K562 (cell line): Measurements from ENCODE around the gene FERMT3. TPM values are rescaled to one million over a fixed set of nuclear protein-coding genes. Genes with fewer than 3 reads are reported as not detected.
A peak's percentile ranks its signal among the peaks of the same experiment; 100 is the strongest.

Experiments used
- ARID3A ChIP-seq: IDR thresholded peaks from 2 replicates; pipeline ENCODE4 v1.6.1; 2012; ENCODE audit warnings: low read depth, low read length, improper control_type of control experiment, borderline replicate concordance
- BMI1 ChIP-seq: fragments of 150-350 bp; IDR thresholded peaks from 2 replicates; pipeline ENCODE4 v1.6.1; 2014; ENCODE audit warnings: low read length
- CBX1 ChIP-seq: sonication (generic); IDR thresholded peaks from 2 replicates; pipeline ENCODE4 v1.6.1; 2016; ENCODE audit warnings: antibody characterized with exemption, low read depth, mild to moderate bottlenecking
- HDGF ChIP-seq: fragments of 450-650 bp; IDR thresholded peaks from 2 replicates; pipeline ENCODE4 v1.6.1; 2016
- MGA ChIP-seq: fragments of 450-650 bp; IDR thresholded peaks from 2 replicates; pipeline ENCODE4 v1.6.1; 2016; ENCODE audit warnings: mild to moderate bottlenecking, moderate library complexity
- RBBP5 ChIP-seq: fragments of 200-600 bp; sonication (generic); IDR thresholded peaks from 2 replicates; pipeline ENCODE4 v1.6.1; 2012; ENCODE audit warnings: borderline replicate concordance, mild to moderate bottlenecking, low read length, control low read depth, inconsistent platforms; ENCODE audit not compliant: insufficient read depth, poor library complexity, severe bottlenecking
- SLC30A9 ChIP-seq: fragments of 250-450 bp; sonication (Bioruptor Pico); IDR thresholded peaks from 2 replicates; pipeline ENCODE4 v1.8.0; 2022; ENCODE audit warnings: mild to moderate bottlenecking, moderate library complexity
- TAF7 ChIP-seq: fragments of 450-650 bp; IDR thresholded peaks from 2 replicates; pipeline ENCODE4 v1.6.1; 2016; ENCODE audit warnings: missing genetic modification characterization, missing compliant biosample characterization
- TAL1 ChIP-seq: fragments of 450-650 bp; IDR thresholded peaks from 2 replicates; pipeline ENCODE4 v1.6.1; 2016; ENCODE audit warnings: mild to moderate bottlenecking
- TOE1 ChIP-seq, 2 experiments: fragments of 450-650 bp in 1 of 2; sonication (generic) in 1 of 2; formaldehyde crosslinking in 1 of 2; IDR thresholded peaks; 2 replicates each; pipeline versions ENCODE4 v1.7.1 to v1.8.0; 2016 to 2022; ENCODE audit warnings: borderline replicate concordance in 2 of 2, mild to moderate bottlenecking in 2 of 2, antibody characterized with exemption in 1 of 2, inconsistent platforms in 1 of 2, low read depth in 1 of 2, missing genetic modification reagents in 1 of 2, moderate library complexity in 1 of 2
- ZNF146 ChIP-seq: IDR thresholded peaks from one replicate; pipeline ENCODE4 v1.6.1; 2018; ENCODE audit warnings: missing compliant biosample characterization; ENCODE audit not compliant: unreplicated experiment
- polyA plus RNA-seq, 8 experiments: library from polyadenylated mRNA; depleted of rRNA in 4 of 8; stranded (reverse) in 5 of 8; unstranded in 3 of 8; fragments of >200 nt; fragmentation: Nextera tagmentation in 2 of 8; fragmentation: Illumina TruSeq in 1 of 8; extraction: Ambion mirVana in 2 of 8; extraction: Trizol in 1 of 8; gene quantifications; 2 replicates each; pipeline versions ENCODE4 v1.2.1 to v1.2.3, GENCODE V29; 2011 to 2014; ENCODE audit warnings: inconsistent platforms in 1 of 8, missing spikeins in 1 of 8
- total RNA-seq, 7 experiments: library from RNA; depleted of rRNA in 6 of 7; stranded (reverse); fragments of >200 nt in 6 of 7; fragmentation: Illumina TruSeq in 2 of 7; extraction: Trizol in 2 of 7; gene quantifications; 2 replicates each; pipeline versions ENCODE4 v1.2.1 to v1.2.3, GENCODE V29; 2011 to 2021; ENCODE audit warnings: low replicate concordance in 1 of 7

The FERMT3 gene
- total and polyA plus RNA-seq, 9 of the 15 experiments (the other 6 are each of a cell fraction or from before 2014, with no cell fraction given) = 3.2 to 275 (median 79.7) TPM

GRCh38 chr11:64165842-64166635 is 40.5 kb upstream of the FERMT3 start, which contains the start of gene MACROD1 (continued):
- TF ChIP-seq MGA (peak; percentile 66), ZNF146 (CRISPR knock-in tag) (no peak), CBX1 (no peak; the same call in 1 of the 2 replicates), BMI1 (no peak), TAL1 (no peak), SLC30A9 (no peak), TOE1 (IDR thresholded peaks at IDR 0.05; ENCODE audit: borderline replicate concordance) (no peak), TOE1 (CRISPR knock-in tag; IDR thresholded peaks at IDR 0.05; ENCODE audit: borderline replicate concordance, low read depth) (no peak), RBBP5 (peak; percentile 66), ARID3A (no peak), TAF7 (tag) (no peak), HDGF (no peak)
